ENCODE data around the gene PLCB1. TPM values are rescaled to one million over a fixed set of nuclear protein-coding genes. Genes with fewer than 3 reads are reported as not detected.

PLCB1 gene
- total RNA-seq, 1 experiment from 2014 or later, result 11.3 TPM

- H3K27me3 Mint-ChIP-seq (ENCODE audit: low read depth), result no peaks in the 10 kb centered on the region
- POLR2A ChIA-PET, result no interaction called here
- TF ChIP-seq AR (CRISPR knock-in tag; IDR thresholded peaks at IDR 0.05) (no peak), TEAD4 (CRISPR knock-in tag; IDR thresholded peaks at IDR 0.05) (no peak), ZNF532 (CRISPR knock-in tag; IDR thresholded peaks at IDR 0.05; ENCODE audit: borderline replicate concordance) (no peak), ZNF317 (CRISPR knock-in tag; IDR thresholded peaks at IDR 0.05; ENCODE audit: borderline replicate concordance, low read depth) (no peak), ZBTB43 (CRISPR knock-in tag; IDR thresholded peaks at IDR 0.05) (no peak), FOXP1 (CRISPR knock-in tag; IDR thresholded peaks at IDR 0.05; ENCODE audit: borderline replicate concordance) (no peak), E2F1 (CRISPR knock-in tag; IDR thresholded peaks at IDR 0.05) (no peak), ERG (CRISPR knock-in tag; IDR thresholded peaks at IDR 0.05) (no peak), ATF6 (CRISPR knock-in tag; IDR thresholded peaks at IDR 0.05) (no peak), CTCF (IDR thresholded peaks at IDR 0.05) (no peak), ZNF232 (CRISPR knock-in tag; IDR thresholded peaks at IDR 0.05) (no peak), MYBL2 (CRISPR knock-in tag; IDR thresholded peaks at IDR 0.05) (no peak), MAX (CRISPR knock-in tag; IDR thresholded peaks at IDR 0.05) (no peak), HMGA2 (CRISPR knock-in tag; IDR thresholded peaks at IDR 0.05) (no peak), ZNF512 (CRISPR knock-in tag; IDR thresholded peaks at IDR 0.05; ENCODE audit: borderline replicate concordance) (no peak), NFE2L1 (CRISPR knock-in tag; IDR thresholded peaks at IDR 0.05) (no peak)
Observed at GRCh38 chr20:8579035-8579434, 447.0 kb downstream of the PLCB1 start.

More at GRCh38 chr20:8579035-8579434, 447.0 kb downstream of the PLCB1 start:
- H3K27ac Mint-ChIP-seq, result no peak overlapping the region
- no peak for DNase-seq (ENCODE audit: low spot score)
- H3K9me3 Mint-ChIP-seq, result peaks cover 6% of the 10 kb centered on the region; the same call in 1 of the 2 replicates
- H3K36me3 Mint-ChIP-seq, result no peaks in the 10 kb centered on the region
- no peak overlapping the region for H3K4me3 Mint-ChIP-seq
- ATAC-seq, result no peak
- peaks cover 14% of the 10 kb centered on the region for H3K4me1 Mint-ChIP-seq
- CTCF ChIA-PET, result no interaction called here

All from WTC11 (cell line).